Loucy (cell line): ENCODE data around the gene ELMOD1.

Experiments used
- H2AFZ ChIP-seq: fragments of 200-600 bp; sonication (generic); 2 replicates; pipeline ENCODE4 v1.6.0; 2016; ENCODE audit warnings: antibody characterized with exemption, mild to moderate bottlenecking, low read length, moderate library complexity
- H3F3A ChIP-seq: fragments of 200-600 bp; 2 replicates; pipeline ENCODE4 v1.6.0; 2016; ENCODE audit warnings: antibody characterized with exemption, low read depth, mild to moderate bottlenecking
- H3K27me3 ChIP-seq: fragments of 200-600 bp; sonication (generic); 2 replicates; pipeline ENCODE4 v1.6.1; 2014; ENCODE audit warnings: low read length, mild to moderate bottlenecking; ENCODE audit not compliant: insufficient read depth, poor library complexity, severe bottlenecking
- H3K36me3 ChIP-seq: fragments of 200-600 bp; sonication (generic); 2 replicates; pipeline ENCODE4 v1.6.1; 2016; ENCODE audit warnings: low read length; ENCODE audit not compliant: insufficient read depth
- H3K4me1 ChIP-seq: fragments of 200-600 bp; sonication (generic); 2 replicates; pipeline ENCODE4 v1.5.1; 2014; ENCODE audit warnings: low read length, mild to moderate bottlenecking; ENCODE audit not compliant: insufficient read depth, poor library complexity, severe bottlenecking
- H3K4me2 ChIP-seq: fragments of 200-600 bp; sonication (generic); 2 replicates; pipeline ENCODE4 v1.6.0; 2014; ENCODE audit warnings: antibody characterized with exemption, low read length, low read depth, mild to moderate bottlenecking; ENCODE audit not compliant: poor library complexity, severe bottlenecking
- H3K4me3 ChIP-seq: fragments of 200-600 bp; sonication (generic); 2 replicates; pipeline ENCODE4 v1.5.1; 2014; ENCODE audit warnings: low read length, mild to moderate bottlenecking, mixed read lengths; ENCODE audit not compliant: poor library complexity, severe bottlenecking
- H3K79me2 ChIP-seq: fragments of 200-600 bp; sonication (generic); 2 replicates; pipeline ENCODE4 v1.6.1; 2014; ENCODE audit warnings: low read length; ENCODE audit not compliant: insufficient read depth
- H3K9ac ChIP-seq: fragments of 200-600 bp; sonication (generic); 2 replicates; pipeline ENCODE4 v1.6.0; 2014; ENCODE audit warnings: mild to moderate bottlenecking, low read depth, low read length, moderate library complexity; ENCODE audit not compliant: poor library complexity, severe bottlenecking
- H3K9me2 ChIP-seq: fragments of 200-600 bp; sonication (generic); replicated peaks from 2 replicates; pipeline ENCODE4 v1.6.1; 2016; ENCODE audit warnings: low read depth, low read length, mixed read lengths
- H3K9me3 ChIP-seq: fragments of 200-600 bp; sonication (generic); 2 replicates; pipeline ENCODE4 v1.6.1; 2014; ENCODE audit warnings: mild to moderate bottlenecking, antibody characterized with exemption, low read length, low read depth; ENCODE audit not compliant: insufficient read depth
- H4K20me1 ChIP-seq: fragments of 200-600 bp; sonication (generic); 2 replicates; pipeline ENCODE4 v1.6.0; 2014; ENCODE audit warnings: antibody characterized with exemption, low read length, mild to moderate bottlenecking; ENCODE audit not compliant: insufficient read depth, poor library complexity, severe bottlenecking
- EZH2phosphoT487 ChIP-seq: fragments of 200-600 bp; IDR thresholded peaks from 2 replicates; pipeline ENCODE4 v1.6.1; 2018; ENCODE audit warnings: antibody characterized with exemption, mild to moderate bottlenecking, moderate library complexity, borderline replicate concordance
- TF ChIP-seq, protein P1 (sequence below): fragments of 200-600 bp; sonication (generic); conservative IDR thresholded peaks from 2 replicates; pipeline ENCODE4 v1.5.1; 2014; ENCODE audit warnings: mild to moderate bottlenecking, antibody characterized with exemption, low read length

ELMOD1 gene

GRCh38 chr11:107581147-107581546 lies 9.8 kb upstream of the ELMOD1 start:
- Histone ChIP-seq H3K27me3 (no peaks in the 10 kb centered on the region), H3K9me3 (no peaks in the 10 kb centered on the region), H4K20me1 (no peaks in the 10 kb centered on the region), H3K4me3 (no peak overlapping the region), H3K4me2 (no peak overlapping the region), H3K9me2 (no peaks in the 10 kb centered on the region), H3K9ac (no peak overlapping the region), H3F3A (no peaks in the 10 kb centered on the region), H3K79me2 (no peaks in the 10 kb centered on the region), H3K4me1 (no peaks in the 10 kb centered on the region), H2AFZ (no peak overlapping the region), H3K36me3 (no peaks in the 10 kb centered on the region)
- TF ChIP-seq EZH2phosphoT487 = no peak
- TF ChIP-seq, protein P1, sequence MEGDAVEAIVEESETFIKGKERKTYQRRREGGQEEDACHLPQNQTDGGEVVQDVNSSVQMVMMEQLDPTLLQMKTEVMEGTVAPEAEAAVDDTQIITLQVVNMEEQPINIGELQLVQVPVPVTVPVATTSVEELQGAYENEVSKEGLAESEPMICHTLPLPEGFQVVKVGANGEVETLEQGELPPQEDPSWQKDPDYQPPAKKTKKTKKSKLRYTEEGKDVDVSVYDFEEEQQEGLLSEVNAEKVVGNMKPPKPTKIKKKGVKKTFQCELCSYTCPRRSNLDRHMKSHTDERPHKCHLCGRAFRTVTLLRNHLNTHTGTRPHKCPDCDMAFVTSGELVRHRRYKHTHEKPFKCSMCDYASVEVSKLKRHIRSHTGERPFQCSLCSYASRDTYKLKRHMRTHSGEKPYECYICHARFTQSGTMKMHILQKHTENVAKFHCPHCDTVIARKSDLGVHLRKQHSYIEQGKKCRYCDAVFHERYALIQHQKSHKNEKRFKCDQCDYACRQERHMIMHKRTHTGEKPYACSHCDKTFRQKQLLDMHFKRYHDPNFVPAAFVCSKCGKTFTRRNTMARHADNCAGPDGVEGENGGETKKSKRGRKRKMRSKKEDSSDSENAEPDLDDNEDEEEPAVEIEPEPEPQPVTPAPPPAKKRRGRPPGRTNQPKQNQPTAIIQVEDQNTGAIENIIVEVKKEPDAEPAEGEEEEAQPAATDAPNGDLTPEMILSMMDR = no peak

- Histone ChIP-seq H4K20me1 (no peaks in the 10 kb centered on the region), H3K9me3 (no peaks in the 10 kb centered on the region), H3K9me2 (no peaks in the 10 kb centered on the region), H3K79me2 (no peaks in the 10 kb centered on the region), H3K36me3 (no peaks in the 10 kb centered on the region), H3K4me1 (no peaks in the 10 kb centered on the region), H3K4me2 (no peak overlapping the region), H3K4me3 (no peak overlapping the region), H3K9ac (no peak overlapping the region), H3K27me3 (no peaks in the 10 kb centered on the region), H2AFZ (no peak overlapping the region), H3F3A (no peaks in the 10 kb centered on the region)
- no peak for TF ChIP-seq EZH2phosphoT487
- TF ChIP-seq, protein P1 = no peak
Measured at GRCh38 chr11:107583629-107584195, 7.2 kb upstream of the ELMOD1 start.

GRCh38 chr11:107587306-107587979 lies 3.5 kb upstream of the ELMOD1 start:
- no peak overlapping the region for H2AFZ ChIP-seq
- no peaks in the 10 kb centered on the region for H3K27me3 ChIP-seq
- H4K20me1 ChIP-seq = no peaks in the 10 kb centered on the region
- TF ChIP-seq EZH2phosphoT487 = no peak
- TF ChIP-seq, protein P1 = no peak
- no peaks in the 10 kb centered on the region for H3K9me2 ChIP-seq
- no peak overlapping the region for H3K4me2 ChIP-seq
- H3K79me2 ChIP-seq = no peaks in the 10 kb centered on the region
- H3K4me1 ChIP-seq = no peaks in the 10 kb centered on the region
- no peaks in the 10 kb centered on the region for H3K36me3 ChIP-seq
- H3K9me3 ChIP-seq = no peaks in the 10 kb centered on the region
- H3K9ac ChIP-seq = no peak overlapping the region
- H3K4me3 ChIP-seq = no peak overlapping the region
- no peaks in the 10 kb centered on the region for H3F3A ChIP-seq
